Uterus (tissue), 2 donors: Measurements from ENCODE around the gene KATNIP.

ENCODE experiments used
- CTCF ChIP-seq, 4 experiments: fragments of 200-600 bp in 2 of 4; fragments of 450-650 bp in 2 of 4; sonication (generic) in 2 of 4; IDR thresholded peaks; one replicate each; pipeline ENCODE4 v1.5.1; 2016 to 2019; ENCODE audit warnings: antibody characterized with exemption in 4 of 4, mild to moderate bottlenecking in 2 of 4, moderate library complexity in 1 of 4
- POLR2A ChIP-seq, 2 donors: fragments of 450-650 bp; IDR thresholded peaks; one replicate each; pipeline ENCODE4 v1.6.1; 2016; ENCODE audit warnings: antibody characterized with exemption in 2 of 2, mild to moderate bottlenecking in 1 of 2, moderate library complexity in 1 of 2

DNA sequence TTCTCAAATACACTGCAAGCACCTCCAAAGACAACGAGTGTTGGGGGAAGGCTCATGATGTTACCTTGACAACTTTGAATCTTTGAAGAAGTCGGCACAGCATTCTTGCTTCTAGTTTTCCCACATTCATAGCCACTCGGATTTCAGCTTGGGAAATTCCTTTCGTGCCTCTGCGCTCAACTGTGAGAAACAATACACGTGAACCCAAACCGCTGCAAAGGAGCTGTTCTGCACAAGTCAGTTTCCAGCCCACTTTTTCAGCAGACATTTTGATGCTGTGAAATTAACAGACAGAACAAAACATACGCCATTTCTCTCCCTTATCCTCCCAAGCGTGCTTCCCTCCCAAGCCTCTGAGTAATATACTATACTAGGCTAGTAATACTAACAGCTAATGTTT is 41.5 kb upstream of the KATNIP start:
- TF ChIP-seq CTCF (IDR thresholded peaks at IDR 0.05) (no peak), POLR2A (IDR thresholded peaks at IDR 0.05) (no peak)
